ENCODE data around the gene ZC2HC1C. TPM values are rescaled to one million over a fixed set of nuclear protein-coding genes. Genes with fewer than 3 reads are reported as not detected.
A peak's percentile ranks its signal among the peaks of the same experiment; 100 is the strongest.

ZC2HC1C gene
- total RNA-seq, 1 donor from 2014 or later = 1.4 TPM

DNA sequence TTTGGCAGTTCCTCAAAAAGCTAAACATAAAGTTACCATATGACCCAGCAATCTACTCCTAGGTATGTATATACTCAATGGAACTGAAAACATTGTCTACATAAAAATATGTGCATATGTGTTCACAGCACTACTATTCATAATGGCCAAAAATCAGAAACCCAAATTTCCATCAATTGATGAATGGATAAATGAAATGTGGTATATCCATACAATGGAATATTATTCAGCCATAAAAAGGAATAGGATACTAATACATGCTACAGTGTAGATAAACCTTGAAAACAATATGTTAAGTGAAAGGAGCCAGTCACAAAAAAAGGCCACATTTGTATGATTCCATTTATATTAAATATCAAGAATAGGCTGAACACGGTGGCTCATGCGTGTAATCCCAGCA, 9.0 kb upstream of the ZC2HC1C start:
- FAIRE-seq (no peak), DNase-seq (ENCODE audit: low read depth) (no peak)
- H3K4me1 Mint-ChIP-seq (ENCODE audit: low read depth, unreplicated experiment) = no peaks in the 10 kb centered on the region
- no peaks in the 10 kb centered on the region for H3K36me3 Mint-ChIP-seq (ENCODE audit: low read depth, unreplicated experiment)
- H3K27me3 Mint-ChIP-seq (ENCODE audit: low read depth, unreplicated experiment) = no peaks in the 10 kb centered on the region
- Histone ChIP-seq H3K27ac (ENCODE audit: low read depth, low read length) (no peak overlapping the region), H3K4me2 (ENCODE audit: low read length) (no peak overlapping the region), H3K36me3 (ENCODE audit: insufficient read depth, low read length) (no peaks in the 10 kb centered on the region), H3K27me3 (ENCODE audit: insufficient read depth, low read length) (no peaks in the 10 kb centered on the region), H3K4me3 (ENCODE audit: insufficient read depth, low read depth, low read length) (no peak overlapping the region), H3K9me3 (ENCODE audit: insufficient read depth, low read depth, low read length) (no peaks in the 10 kb centered on the region), H4K20me1 (ENCODE audit: insufficient read depth, low read length) (no peaks in the 10 kb centered on the region), H3K4me1 (ENCODE audit: insufficient read depth, low read length) (peaks cover 6% of the 10 kb centered on the region), H3K9ac (ENCODE audit: low read length) (no peak overlapping the region), H3K79me2 (ENCODE audit: insufficient read depth, low read length) (peaks cover 13% of the 10 kb centered on the region), H2AFZ (ENCODE audit: low read depth, low read length) (no peak overlapping the region)
- TF ChIP-seq, protein P1, sequence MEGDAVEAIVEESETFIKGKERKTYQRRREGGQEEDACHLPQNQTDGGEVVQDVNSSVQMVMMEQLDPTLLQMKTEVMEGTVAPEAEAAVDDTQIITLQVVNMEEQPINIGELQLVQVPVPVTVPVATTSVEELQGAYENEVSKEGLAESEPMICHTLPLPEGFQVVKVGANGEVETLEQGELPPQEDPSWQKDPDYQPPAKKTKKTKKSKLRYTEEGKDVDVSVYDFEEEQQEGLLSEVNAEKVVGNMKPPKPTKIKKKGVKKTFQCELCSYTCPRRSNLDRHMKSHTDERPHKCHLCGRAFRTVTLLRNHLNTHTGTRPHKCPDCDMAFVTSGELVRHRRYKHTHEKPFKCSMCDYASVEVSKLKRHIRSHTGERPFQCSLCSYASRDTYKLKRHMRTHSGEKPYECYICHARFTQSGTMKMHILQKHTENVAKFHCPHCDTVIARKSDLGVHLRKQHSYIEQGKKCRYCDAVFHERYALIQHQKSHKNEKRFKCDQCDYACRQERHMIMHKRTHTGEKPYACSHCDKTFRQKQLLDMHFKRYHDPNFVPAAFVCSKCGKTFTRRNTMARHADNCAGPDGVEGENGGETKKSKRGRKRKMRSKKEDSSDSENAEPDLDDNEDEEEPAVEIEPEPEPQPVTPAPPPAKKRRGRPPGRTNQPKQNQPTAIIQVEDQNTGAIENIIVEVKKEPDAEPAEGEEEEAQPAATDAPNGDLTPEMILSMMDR (IDR thresholded peaks at IDR 0.05; ENCODE audit: insufficient read depth, low read depth, low read length) = no peak
- TF ChIP-seq EZH2 (IDR thresholded peaks at IDR 0.05; ENCODE audit: insufficient read depth, low read length) = no peak
- no peak overlapping the region for H3K27ac Mint-ChIP-seq (ENCODE audit: unreplicated experiment)
- H3K9me3 Mint-ChIP-seq (ENCODE audit: unreplicated experiment) = no peaks in the 10 kb centered on the region
- no peak overlapping the region for H3K4me3 Mint-ChIP-seq (ENCODE audit: unreplicated experiment)

DNA sequence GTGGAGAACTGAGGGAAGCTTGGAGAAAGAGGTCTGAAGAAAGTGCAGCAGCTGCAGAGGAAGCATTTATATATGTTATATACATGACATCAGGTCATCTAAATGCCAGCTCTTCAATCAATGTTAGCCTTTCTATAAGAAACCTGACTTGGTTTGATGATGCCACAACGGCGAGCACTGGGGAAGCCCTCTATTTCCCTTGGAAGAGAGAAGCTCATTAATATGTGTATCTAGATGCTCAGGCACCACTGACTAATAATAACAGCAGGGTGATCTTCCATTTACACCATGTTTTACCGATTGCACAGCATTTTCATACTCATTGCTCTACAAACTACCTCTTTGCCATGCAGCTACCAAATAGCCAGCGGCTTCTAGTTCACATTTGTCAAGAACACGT, 6.4 kb upstream of the ZC2HC1C start:
- H3K27ac Mint-ChIP-seq (ENCODE audit: unreplicated experiment) = no peak overlapping the region

More for the DNA sequence above, 6.4 kb upstream of the ZC2HC1C start:
- no peaks in the 10 kb centered on the region for H4K20me1 ChIP-seq (ENCODE audit: insufficient read depth, low read length)
- H2AFZ ChIP-seq (ENCODE audit: low read depth, low read length) = peak overlapping the region; percentile 82
- no peaks in the 10 kb centered on the region for H3K4me1 Mint-ChIP-seq (ENCODE audit: low read depth, unreplicated experiment)
- H3K36me3 ChIP-seq (ENCODE audit: insufficient read depth, low read length) = no peaks in the 10 kb centered on the region
- H3K4me3 ChIP-seq (ENCODE audit: insufficient read depth, low read depth, low read length) = peak overlapping the region; percentile 78
- FAIRE-seq = no peak
- DNase-seq (ENCODE audit: low read depth) = no peak
- H3K27me3 ChIP-seq (ENCODE audit: insufficient read depth, low read length) = no peaks in the 10 kb centered on the region
- H3K79me2 ChIP-seq (ENCODE audit: insufficient read depth, low read length) = peaks cover 13% of the 10 kb centered on the region
- no peaks in the 10 kb centered on the region for H3K36me3 Mint-ChIP-seq (ENCODE audit: low read depth, unreplicated experiment)
- H3K9me3 ChIP-seq (ENCODE audit: insufficient read depth, low read depth, low read length) = no peaks in the 10 kb centered on the region
- no peak overlapping the region for H3K27ac ChIP-seq (ENCODE audit: low read depth, low read length)
- H3K4me3 Mint-ChIP-seq (ENCODE audit: unreplicated experiment) = peak overlapping the region; percentile 97
- H3K4me2 ChIP-seq (ENCODE audit: low read length) = peak overlapping the region; percentile 95
- H3K9me3 Mint-ChIP-seq (ENCODE audit: unreplicated experiment) = no peaks in the 10 kb centered on the region
- H3K27me3 Mint-ChIP-seq (ENCODE audit: low read depth, unreplicated experiment) = no peaks in the 10 kb centered on the region
- peaks cover 6% of the 10 kb centered on the region for H3K4me1 ChIP-seq (ENCODE audit: insufficient read depth, low read length)
- H3K9ac ChIP-seq (ENCODE audit: low read length) = peak overlapping the region; percentile 80
- TF ChIP-seq, protein P1 (IDR thresholded peaks at IDR 0.05; ENCODE audit: insufficient read depth, low read depth, low read length) = no peak
- no peak for TF ChIP-seq EZH2 (IDR thresholded peaks at IDR 0.05; ENCODE audit: insufficient read depth, low read length)

Measured in astrocyte (in vitro differentiated cells and primary cell).